HG02870 (cell line): ENCODE measurements around the gene GADD45A.

ENCODE experiments used
- ATAC-seq: cut with Tn5 transposase; IDR thresholded peaks from one replicate; pipeline ENCODE4 v1.9.1; 2021; ENCODE audit warnings: mild to moderate bottlenecking, moderate library complexity; ENCODE audit not compliant: unreplicated experiment

The GADD45A gene

DNA sequence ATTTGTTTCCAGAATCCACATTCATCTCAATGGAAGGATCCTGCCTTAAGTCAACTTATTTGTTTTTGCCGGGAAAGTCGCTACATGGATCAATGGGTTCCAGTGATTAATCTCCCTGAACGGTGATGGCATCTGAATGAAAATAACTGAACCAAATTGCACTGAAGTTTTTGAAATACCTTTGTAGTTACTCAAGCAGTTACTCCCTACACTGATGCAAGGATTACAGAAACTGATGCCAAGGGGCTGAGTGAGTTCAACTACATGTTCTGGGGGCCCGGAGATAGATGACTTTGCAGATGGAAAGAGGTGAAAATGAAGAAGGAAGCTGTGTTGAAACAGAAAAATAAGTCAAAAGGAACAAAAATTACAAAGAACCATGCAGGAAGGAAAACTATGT lies 2.6 kb downstream of the GADD45A start:
- no peak for ATAC-seq

DNA sequence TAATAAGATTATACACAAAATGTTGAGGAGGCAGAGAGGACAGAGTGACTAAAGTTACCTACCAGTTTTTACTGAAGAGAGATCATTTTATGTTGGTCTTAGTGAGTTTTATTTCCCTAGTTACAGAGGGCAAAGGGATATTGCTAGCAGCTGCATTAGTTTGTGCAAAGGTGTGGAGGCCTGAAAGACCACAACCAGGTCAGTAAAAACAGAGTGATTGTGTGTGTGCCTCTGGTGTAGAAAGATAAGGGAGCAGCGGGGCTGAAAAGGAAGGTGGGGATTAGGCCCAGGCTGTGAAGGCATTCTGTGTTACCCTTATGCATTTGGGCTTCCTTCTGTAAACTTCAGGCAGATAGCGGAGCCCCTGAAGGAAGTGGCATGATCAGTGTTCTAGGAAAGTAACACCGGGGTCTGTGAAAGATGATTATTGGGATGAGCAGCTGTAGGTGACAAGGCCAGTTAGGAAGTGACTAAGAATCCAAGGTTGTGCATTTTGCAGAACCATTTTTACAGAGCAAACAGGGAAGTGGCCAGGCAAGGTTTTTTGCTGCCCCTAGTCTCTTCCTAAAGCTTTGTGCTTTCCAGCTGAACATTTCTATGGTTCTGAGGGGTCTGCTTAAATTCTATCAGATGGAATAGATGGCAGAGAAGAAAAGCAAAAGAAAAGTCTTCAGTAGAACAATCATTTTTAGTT lies 3.7 kb downstream of the GADD45A start:
- ATAC-seq = no peak

DNA sequence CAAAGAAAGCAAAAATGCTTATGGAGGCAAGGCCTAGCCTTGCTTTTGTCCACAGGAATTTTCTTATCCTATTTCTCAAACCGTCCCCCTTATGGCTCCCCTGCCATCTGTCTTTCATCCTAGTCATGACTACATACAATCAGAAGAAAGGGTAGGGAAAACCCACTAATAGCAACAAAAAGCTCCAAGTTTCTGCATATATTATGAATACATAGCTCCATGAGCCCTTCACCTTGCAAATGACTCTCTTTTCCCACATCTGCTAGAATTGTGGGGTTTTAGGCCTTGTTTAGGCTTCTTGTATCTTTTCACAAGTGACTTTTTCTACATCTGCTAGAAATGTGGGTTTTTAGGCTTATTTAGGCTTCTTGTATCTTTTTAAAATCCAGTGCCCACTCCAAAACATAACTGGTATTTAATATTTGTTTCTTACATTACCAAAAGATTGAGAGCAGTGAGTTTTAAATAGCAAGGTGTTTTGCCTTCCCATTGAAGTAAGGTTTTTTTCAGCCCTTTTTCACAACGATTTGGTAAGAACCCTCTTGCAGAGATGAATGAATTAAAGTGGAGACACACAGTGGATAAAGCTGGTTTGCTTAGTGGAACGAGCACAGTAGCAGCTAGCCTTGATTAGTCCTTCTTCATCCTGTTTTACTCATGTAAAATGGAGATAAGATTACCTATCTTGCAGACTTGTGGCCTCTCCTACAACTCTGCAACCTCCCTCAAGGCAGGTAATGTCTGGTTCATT lies 4.4 kb downstream of the GADD45A start:
- no peak for ATAC-seq

DNA sequence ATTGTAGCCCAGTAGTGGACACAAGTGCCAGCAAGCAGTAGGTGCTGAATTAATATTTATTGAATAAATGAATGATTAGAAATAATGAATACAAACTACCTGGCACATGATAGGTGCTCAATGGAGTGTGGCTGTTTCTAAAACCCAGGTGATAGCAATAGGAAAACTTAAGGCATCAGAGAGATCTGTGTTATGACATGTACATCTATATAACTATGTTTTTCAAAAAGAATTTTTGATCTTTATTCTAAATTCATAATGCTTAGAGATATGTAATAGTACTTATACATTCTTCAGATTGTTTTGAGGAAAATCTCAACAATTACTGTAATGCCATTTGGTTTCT lies 5.0 kb downstream of the GADD45A start:
- no peak for ATAC-seq

DNA sequence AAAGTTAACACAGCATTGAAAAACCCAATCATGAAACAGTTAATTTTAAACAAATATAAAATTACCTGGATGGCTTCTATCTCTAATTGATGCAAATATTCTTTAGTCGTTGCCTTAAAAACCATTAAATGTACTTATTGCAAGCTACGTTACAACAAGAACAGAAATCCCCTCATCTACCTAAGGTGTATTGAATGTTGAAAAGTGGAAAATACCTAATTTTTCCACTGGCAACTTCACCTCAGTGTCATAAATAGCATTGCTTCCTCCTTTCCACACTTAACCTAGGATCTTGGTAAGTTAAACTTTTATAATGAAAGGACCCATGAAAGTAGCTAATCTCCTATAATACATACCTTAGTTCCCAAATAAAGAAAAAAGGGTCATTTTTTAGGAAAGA lies 5.4 kb downstream of the GADD45A start:
- ATAC-seq = no peak

DNA sequence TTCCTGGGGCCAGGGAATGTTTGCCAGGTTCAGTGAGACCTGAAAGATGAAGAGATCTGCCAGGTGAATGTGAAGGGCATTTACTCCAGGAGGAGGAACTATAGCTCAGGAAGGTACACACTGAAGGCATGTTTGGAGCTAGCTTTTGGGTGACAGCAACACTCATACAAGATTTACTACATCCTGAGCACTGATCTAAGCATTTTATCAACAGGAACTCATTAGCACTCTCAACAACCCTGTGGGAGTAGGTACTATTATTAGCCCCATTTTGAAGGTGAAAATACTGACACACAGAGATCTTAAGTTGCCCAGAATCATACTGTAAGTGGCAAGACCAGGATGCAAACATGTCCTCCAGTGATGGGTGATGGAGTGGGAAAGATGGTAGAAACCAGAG lies 6.7 kb downstream of the GADD45A start:
- no peak for ATAC-seq

DNA sequence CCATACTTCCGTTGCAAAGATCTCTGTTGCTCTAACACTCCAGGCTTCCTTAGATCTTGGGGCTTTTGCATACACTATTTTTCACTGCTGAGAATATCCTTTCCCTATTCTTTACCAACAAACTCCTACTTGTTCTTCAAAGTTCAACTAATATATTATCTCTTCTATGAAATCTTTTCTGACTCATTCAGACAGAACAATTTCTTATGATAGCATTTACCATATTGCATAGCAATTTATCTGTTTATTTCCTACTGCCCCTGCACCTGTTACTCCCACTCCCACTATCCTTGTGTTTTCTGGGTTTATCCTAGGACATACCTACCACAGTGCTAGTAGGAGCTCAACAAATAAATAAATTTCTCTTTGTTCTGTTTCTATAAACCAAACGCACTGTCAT lies 11.0 kb downstream of the GADD45A start:
- no peak for ATAC-seq

DNA sequence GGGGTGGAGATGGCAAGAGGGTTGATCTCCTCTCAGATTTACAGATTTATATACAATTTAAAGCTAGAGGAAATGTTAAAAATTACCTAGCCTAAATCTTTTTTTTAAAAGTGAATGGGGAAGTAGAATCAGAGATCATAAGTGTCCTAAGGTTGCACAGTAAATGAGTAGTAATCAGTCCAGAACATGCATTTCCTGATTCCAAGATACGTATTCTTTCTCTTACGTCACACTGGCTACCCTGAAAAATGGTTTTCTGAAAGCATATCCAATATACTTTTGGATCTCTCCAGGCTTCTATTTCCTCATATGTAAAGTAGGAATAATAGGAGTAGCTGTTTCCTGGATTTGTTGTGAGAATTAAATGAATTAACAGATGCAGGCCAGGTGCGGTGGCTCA lies 11.7 kb downstream of the GADD45A start:
- ATAC-seq = no peak

DNA sequence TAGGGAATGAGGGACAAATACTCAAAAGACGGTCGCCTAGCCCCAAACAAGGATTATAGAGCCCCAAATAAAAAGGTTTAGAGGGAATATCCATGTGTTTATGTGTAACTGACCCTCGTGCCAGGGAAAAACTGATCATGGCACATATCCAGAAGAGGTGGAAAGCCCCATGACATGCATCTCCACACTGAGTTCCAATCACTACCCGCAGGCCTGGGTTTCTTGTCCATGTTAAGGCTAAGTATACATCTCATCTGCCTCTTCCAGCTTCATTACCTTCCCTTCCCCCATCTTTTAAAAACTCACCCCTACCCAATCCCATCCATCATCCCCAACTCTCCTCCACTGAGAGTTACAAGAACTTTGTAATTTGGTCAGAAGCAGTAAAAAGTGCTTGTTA lies 15.2 kb downstream of the GADD45A start:
- no peak for ATAC-seq

DNA sequence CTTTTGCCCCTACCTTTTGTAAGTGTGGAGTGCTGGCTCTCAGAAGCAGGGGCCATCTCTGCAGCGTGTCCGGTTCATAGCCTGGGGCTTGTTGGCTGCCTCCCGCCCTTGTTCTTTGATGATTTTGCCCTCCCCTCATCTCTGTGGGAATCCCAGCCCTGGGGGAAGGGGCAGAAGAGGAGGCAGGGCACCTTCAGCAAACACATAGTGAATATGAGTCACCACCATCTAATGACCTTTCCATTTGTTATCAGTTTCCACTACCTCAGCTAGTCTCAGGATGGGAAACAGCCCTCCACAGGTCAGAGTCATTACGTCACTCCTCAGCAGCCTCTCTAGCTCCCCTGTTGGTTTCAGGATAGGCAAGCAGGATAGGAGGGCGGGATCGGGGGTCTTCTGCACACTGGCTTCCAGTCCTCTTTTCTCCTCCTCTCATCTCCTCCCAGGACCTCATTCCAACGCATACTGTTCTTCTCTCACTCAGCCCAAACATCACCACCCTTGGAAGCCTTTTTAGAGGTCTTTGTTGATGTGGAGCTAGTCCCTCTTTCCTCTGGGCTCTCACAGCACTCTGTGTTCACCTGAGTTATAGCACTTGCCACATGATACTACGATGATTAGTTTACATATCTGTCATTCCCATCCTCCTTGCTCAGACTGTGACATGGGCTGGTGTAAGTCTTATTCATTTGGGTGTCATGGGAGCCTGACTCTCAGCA lies 15.8 kb downstream of the GADD45A start:
- ATAC-seq = no peak

DNA sequence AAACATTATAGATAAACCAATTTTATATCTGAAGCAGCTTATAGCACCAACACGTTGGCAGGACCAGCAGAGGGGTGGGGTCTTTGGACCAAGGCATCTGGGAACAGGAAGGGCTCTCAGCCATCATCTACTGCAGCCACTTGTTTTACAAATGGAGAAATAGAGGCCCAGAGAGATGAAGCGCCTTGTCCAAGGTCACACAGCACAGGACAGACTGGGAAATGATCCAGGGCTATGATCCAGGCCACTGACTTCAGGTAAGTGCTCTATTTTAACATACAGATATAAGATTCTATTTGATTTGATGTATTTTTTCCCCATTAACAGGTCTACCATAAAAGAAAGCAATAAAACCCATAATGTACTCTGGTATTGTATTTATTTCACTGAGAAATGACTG lies 16.9 kb downstream of the GADD45A start:
- no peak for ATAC-seq

DNA sequence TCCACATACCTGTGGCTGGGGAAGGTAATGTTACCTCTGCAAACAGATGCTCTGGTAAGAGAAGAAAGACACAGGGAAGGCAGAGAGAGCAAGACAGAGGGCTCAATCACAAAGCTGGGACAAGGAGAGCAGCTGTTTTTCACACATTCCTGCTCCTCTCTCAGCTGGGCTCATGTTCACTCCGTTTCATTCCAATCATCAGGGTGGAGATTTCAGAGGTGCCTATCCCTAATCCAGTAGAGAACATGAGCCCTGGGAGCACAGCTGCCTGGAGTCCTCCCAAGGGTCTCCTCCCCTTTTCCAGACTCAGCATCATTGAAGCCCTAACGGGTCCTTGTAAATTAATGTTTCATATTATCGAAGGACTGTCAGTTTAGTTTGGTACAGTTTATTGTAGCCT lies 19.4 kb downstream of the GADD45A start:
- ATAC-seq = no peak

DNA sequence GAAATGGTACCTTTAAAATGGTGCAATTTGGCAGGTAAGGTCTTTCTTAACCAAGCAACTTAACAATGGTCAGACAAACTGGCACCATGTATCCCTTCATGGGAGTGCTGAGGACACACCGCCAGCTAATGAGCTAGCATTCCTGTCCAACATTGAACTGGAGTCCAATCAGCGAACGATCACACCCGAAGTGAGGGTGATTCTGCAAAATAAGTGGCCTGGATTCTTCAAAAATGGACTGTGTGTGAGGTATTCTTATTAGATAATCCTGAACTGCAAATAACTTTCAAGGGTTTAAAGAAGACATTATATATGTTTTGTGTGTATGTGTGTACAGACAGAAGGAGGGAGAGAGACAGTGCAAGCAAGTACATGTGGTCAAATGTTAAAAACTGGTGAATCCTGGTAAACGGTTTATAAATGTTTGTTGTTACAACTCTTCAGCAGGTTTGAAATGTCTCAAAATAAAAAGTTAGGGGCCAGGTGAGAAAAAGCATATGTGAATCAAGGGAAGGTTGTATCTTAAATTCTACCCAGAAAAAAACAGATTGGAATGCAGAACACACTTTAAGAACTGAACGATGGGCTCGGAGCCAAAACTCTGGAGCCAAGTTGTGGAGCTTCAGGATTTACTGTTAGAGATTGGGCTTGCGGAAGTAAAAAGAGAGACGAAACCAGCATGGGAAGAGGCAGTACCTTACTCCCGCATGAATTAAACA lies 20.9 kb downstream of the GADD45A start:
- ATAC-seq = no peak

DNA sequence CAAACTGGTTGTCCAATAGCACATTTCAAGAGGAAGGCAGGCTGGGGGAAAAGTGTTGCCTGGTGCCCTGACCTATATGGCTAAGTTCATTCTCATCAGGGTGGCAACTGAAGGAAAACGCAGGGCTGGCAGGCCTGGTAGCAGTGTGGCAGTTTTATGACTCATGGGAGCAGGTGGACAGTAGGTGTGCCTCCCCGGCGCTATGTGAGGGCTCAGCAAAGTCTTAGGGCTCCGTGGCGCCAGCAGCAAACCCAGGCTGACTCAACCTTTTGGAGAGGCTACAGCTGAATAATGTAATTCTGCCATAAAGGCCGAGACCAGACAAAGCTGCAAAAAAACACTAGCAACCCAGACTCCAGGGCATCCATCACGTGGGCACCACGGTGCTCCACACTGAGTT lies 23.6 kb downstream of the GADD45A start:
- ATAC-seq = no peak

DNA sequence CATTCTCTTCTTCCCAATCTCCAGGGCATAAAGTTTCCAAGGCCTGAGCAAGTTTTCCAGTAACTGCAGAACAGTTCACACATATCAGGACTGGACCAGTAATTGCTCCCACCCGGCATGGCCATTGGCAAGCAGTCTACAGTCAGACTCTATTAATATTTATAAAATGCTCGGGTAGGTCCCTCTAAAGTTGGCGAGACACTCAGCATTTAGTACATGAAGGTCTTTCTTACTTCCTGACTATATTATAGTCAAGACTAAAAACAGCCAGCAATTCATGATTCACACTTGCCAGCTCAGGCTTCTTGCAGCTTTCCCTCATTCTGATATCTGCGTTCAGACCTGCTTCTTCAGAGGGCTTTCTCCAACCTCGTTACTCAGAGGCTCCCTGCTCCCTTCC lies 25.4 kb downstream of the GADD45A start:
- no peak for ATAC-seq

DNA sequence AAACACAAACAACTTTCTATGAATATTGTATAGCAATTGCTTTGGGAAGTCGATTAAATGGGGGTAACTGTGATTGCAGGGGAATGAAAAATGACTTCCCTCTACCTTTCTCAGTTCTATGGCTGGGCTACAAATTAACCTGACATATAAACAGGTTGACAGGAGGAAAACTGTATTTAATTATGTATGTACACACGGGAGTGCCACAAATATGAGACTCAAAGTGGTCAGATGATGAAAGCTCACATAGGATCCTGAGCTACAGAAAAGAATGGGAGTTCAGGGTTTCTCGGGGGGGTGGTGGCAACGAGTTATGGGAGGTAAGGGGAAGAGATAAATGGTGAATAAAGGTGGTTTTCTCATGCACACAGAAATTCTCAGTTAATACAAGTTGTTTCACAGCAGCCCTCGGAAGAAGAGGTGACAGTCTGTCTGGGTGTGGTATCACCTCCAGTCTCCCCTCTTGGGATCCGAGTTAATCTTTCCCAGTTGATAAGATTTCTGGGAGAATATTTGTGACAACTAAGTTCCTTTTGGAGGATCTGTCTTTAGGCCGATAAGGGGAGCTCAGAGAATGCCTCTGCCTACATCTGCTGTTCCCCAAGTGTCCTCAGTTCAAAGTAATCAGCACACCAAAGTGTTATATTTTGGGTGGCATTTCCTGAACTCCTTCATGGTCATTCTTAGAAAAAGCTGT lies 26.3 kb downstream of the GADD45A start:
- ATAC-seq = no peak

DNA sequence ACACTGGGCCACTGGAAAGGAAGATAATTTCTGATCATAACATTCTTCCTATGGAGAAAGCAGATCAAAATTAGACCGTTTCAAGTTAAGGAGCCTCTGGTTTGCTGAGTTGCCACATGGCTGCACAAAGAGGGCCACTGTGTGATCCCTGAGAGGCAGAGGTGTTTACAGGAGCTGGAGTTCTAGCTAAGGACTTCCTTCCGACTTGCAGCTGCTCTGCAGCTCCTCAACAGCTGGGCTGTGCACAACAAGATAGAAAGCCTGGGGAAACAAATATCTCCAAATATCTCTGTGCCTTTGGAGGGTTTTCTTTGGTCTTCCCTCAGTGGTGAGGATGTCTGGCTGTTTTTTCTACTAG lies 26.8 kb downstream of the GADD45A start:
- ATAC-seq = no peak

DNA sequence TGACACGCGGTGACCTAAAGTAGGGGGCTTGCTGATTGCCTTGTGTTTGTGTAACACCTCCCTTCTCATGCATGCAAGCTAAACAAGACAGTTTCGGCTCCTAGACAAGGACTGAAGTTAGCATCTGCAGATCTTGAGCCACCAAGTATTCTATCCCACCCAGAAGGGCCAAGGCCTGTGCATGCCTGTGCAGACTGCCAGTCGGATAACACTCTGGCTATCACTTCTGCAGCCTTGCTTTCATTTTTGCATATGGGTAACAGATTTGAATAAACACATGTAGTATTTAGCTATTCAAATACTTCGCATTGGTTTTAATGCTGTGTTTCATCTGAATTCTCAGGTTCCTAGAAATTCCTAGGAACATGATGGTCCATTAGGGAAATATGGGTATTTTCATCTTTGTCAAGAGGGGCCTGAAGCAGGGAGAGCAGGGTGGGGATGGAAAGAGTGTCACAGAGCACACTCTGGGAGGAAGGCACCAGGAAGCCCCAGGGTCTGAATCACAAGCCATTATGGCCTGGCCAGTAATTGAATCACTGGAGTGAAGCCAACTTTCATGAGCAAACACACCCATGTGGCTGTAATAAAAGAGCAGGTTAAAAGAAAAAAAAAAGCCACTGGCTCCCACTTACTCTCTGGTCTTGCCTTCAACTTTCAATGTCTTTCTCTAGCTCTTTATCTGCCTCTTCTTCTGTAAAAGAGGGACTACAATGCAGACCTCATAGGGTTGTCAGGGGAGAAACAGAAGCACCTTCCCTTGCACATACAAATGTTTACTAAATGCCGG lies 28.3 kb downstream of the GADD45A start:
- no peak for ATAC-seq

DNA sequence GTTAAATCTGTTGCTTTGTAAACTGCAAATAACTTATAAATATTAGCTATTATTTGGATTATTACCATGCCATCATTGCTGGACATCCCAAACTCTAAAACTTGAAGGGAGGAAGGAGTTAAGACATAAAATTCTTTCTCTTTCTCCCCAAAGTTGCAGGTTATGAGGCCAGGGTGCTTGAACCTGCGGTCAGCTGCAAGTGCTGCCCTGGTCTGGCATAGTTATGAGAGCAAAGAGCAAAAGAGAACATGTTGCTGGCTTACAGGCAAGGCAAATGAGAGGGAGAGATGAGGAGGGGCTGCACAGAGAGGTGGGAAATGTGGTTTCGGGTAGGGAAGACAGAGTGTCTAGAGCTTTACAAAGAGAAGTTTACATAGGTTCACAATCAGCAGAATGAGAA lies 30.8 kb downstream of the GADD45A start:
- no peak for ATAC-seq

DNA sequence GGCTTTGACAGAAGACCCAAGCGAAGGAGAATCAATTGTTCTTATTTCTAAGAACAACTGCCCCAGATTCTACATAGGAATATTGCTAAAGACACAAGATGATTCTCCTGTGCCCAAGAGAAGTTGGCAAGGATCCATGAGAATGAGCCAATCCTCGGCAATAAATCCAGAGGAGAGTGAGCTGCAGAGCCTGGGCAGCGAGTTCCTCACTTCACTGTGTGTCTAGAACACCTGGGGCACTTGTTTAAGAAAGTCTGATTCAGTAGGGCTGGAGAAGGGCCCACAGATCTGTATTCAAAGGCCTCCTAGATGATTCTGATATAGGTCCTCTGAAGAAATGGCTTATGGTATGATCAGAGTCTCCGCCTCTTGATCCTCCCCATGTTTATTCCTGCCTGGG lies 31.8 kb downstream of the GADD45A start:
- no peak for ATAC-seq
